K562 (cell line): ENCODE results near the gene ACSS2. TPM values are rescaled to one million over a fixed set of nuclear protein-coding genes. Genes with fewer than 3 reads are reported as not detected.

Source experiments
- ATF1 ChIP-seq, 2 experiments: fragments of 450-650 bp in 1 of 2; IDR thresholded peaks; 2 replicates each; pipeline ENCODE4 v1.6.1; 2016; ENCODE audit warnings: missing compliant biosample characterization in 1 of 2, missing genetic modification characterization in 1 of 2
- CBFA2T2 ChIP-seq: fragments of 450-650 bp; conservative IDR thresholded peaks from 2 replicates; pipeline ENCODE4 v1.6.1; 2017; ENCODE audit warnings: mild to moderate bottlenecking
- CEBPB ChIP-seq: fragments of 450-650 bp; IDR thresholded peaks from 2 replicates; pipeline ENCODE4 v1.6.1; 2016; ENCODE audit warnings: missing genetic modification characterization, missing compliant biosample characterization
- CREM ChIP-seq: IDR thresholded peaks from 2 replicates; pipeline ENCODE4 v1.6.1; 2014; ENCODE audit warnings: antibody characterized with exemption, low read depth
- FOXJ2 ChIP-seq: fragments of 200-800 bp; sonication (Bioruptor generic); IDR thresholded peaks from 2 replicates; pipeline ENCODE4 v1.6.1; 2016; ENCODE audit warnings: missing genetic modification characterization, missing compliant biosample characterization
- HDAC3 ChIP-seq: fragments of 450-650 bp; IDR thresholded peaks from 2 replicates; pipeline ENCODE4 v1.6.1; 2018; ENCODE audit warnings: borderline replicate concordance, mild to moderate bottlenecking, moderate library complexity; ENCODE audit not compliant: partially characterized antibody
- HDAC6 ChIP-seq: IDR thresholded peaks from 2 replicates; pipeline ENCODE4 v1.6.1; 2012; ENCODE audit warnings: low read depth, mild to moderate bottlenecking, control low read depth, inconsistent platforms, low read length, moderate library complexity
- HOXB6 ChIP-seq: fragments of 250-450 bp; sonication (Bioruptor Pico); IDR thresholded peaks from 2 replicates; pipeline ENCODE4 v1.5.1; 2022; ENCODE audit warnings: mild to moderate bottlenecking, borderline replicate concordance
- KDM5B ChIP-seq: fragments of 200-600 bp; sonication (generic); IDR thresholded peaks from 2 replicates; pipeline ENCODE4 v1.6.1; 2012; ENCODE audit warnings: low read depth, mild to moderate bottlenecking, moderate library complexity, low read length, control low read depth, inconsistent platforms; ENCODE audit not compliant: insufficient replicate concordance
- LARP7 ChIP-seq: fragments of 450-650 bp; IDR thresholded peaks from 2 replicates; pipeline ENCODE4 v1.6.1; 2016
- MCM7 ChIP-seq, 2 experiments: fragments of 450-650 bp; IDR thresholded peaks; 2 replicates each; pipeline ENCODE4 v1.6.1; 2016 to 2018
- NFATC3 ChIP-seq: fragments of 450-650 bp; IDR thresholded peaks from 2 replicates; pipeline ENCODE4 v1.6.1; 2017; ENCODE audit warnings: mild to moderate bottlenecking
- RFX5 ChIP-seq: IDR thresholded peaks from 2 replicates; pipeline ENCODE4 v1.6.1; 2011; ENCODE audit warnings: low read depth, mild to moderate bottlenecking, improper control_type of control experiment, low read length
- SIX5 ChIP-seq, 2 experiments: IDR thresholded peaks; 2 replicates each; pipeline ENCODE4 v1.6.1; 2011; ENCODE audit warnings: low read length in 2 of 2, borderline replicate concordance in 1 of 2, low read depth in 1 of 2, mild to moderate bottlenecking in 1 of 2, moderate library complexity in 1 of 2; ENCODE audit not compliant: insufficient read depth in 1 of 2
- ZBTB34 ChIP-seq: fragments of 250-450 bp; sonication (Bioruptor Pico); IDR thresholded peaks from 2 replicates; pipeline ENCODE4 v1.8.0; 2021; ENCODE audit warnings: mild to moderate bottlenecking, moderate library complexity
- ZBTB8A ChIP-seq: fragments of 450-650 bp; IDR thresholded peaks from 2 replicates; pipeline ENCODE4 v1.6.1; 2018; ENCODE audit warnings: mild to moderate bottlenecking, moderate library complexity; ENCODE audit not compliant: partially characterized antibody
- ZNF316 ChIP-seq: fragments of 450-650 bp; IDR thresholded peaks from 2 replicates; pipeline ENCODE4 v1.6.1; 2016
- ZNF407 ChIP-seq: fragments of 450-650 bp; IDR thresholded peaks from 2 replicates; pipeline ENCODE4 v1.6.1; 2016; ENCODE audit warnings: low read depth
- ZNF584 ChIP-seq: fragments of 200-800 bp; sonication (Bioruptor generic); IDR thresholded peaks from 2 replicates; pipeline ENCODE4 v1.6.1; 2016; ENCODE audit warnings: low read depth, mild to moderate bottlenecking, missing genetic modification characterization, missing compliant biosample characterization
- ZNF79 ChIP-seq: fragments of 250-450 bp; sonication (Bioruptor Pico); IDR thresholded peaks from 2 replicates; pipeline ENCODE4 v1.4.0; 2020; ENCODE audit warnings: low read depth, mild to moderate bottlenecking, moderate library complexity
- polyA plus RNA-seq, 8 experiments: library from polyadenylated mRNA; depleted of rRNA in 4 of 8; stranded (reverse) in 5 of 8; unstranded in 3 of 8; fragments of >200 nt; fragmentation: Nextera tagmentation in 2 of 8; fragmentation: Illumina TruSeq in 1 of 8; extraction: Ambion mirVana in 2 of 8; extraction: Trizol in 1 of 8; gene quantifications; 2 replicates each; pipeline versions ENCODE4 v1.2.1 to v1.2.3, GENCODE V29; 2011 to 2014; ENCODE audit warnings: inconsistent platforms in 1 of 8, missing spikeins in 1 of 8
- total RNA-seq, 7 experiments: library from RNA; depleted of rRNA in 6 of 7; stranded (reverse); fragments of >200 nt in 6 of 7; fragmentation: Illumina TruSeq in 2 of 7; extraction: Trizol in 2 of 7; gene quantifications; 2 replicates each; pipeline versions ENCODE4 v1.2.1 to v1.2.3, GENCODE V29; 2011 to 2021; ENCODE audit warnings: low replicate concordance in 1 of 7

The ACSS2 gene
- total and polyA plus RNA-seq, 9 of the 15 experiments (the other 6 are each of a cell fraction or from before 2014, with no cell fraction given), result 21.9 to 246 (median 66.2) TPM

- no peak for TF ChIP-seq SIX5 (IDR thresholded peaks at IDR 0.05; ENCODE audit: borderline replicate concordance in 1 of 2, insufficient read depth in 1 of 2, low read depth in 1 of 2, low read length in 2 of 2)
- peak; percentile 93 for TF ChIP-seq KDM5B
- TF ChIP-seq NFATC3, result peak; percentile 100
- TF ChIP-seq RFX5, result no peak
- no peak for TF ChIP-seq HDAC3
- TF ChIP-seq ZBTB8A, result no peak
- TF ChIP-seq HDAC6, result no peak
- TF ChIP-seq CBFA2T2, result no peak
- TF ChIP-seq FOXJ2, result no peak
- TF ChIP-seq ZNF584 (CRISPR knock-in tag), result no peak
- peak; percentile 90; the same call in 1 of the 2 replicates for TF ChIP-seq LARP7
- no peak for TF ChIP-seq CEBPB (tag)
- TF ChIP-seq ZNF79, result no peak
- no peak for TF ChIP-seq ATF1 (CRISPR knock-in tag; IDR thresholded peaks at IDR 0.05)
- TF ChIP-seq ATF1 (tag; IDR thresholded peaks at IDR 0.05), result peak; percentile 82; the same call in 1 of the 2 replicates
- TF ChIP-seq ZBTB34 (CRISPR knock-in tag), result no peak
- no peak for TF ChIP-seq ZNF316
- peak; percentile 95 for TF ChIP-seq ZNF407
- TF ChIP-seq MCM7 (IDR thresholded peaks at IDR 0.05), result peak in 1 of 2 experiments; percentile 86; a peak in 1 of 4 replicates
- no peak for TF ChIP-seq HOXB6
- TF ChIP-seq CREM, result 0 out of 2 replicates have a peak, but pooled peaks have one; percentile 45
Measured at GRCh38 chr20:34955231-34956040, 79.0 kb downstream of the ACSS2 start, which contains the start of the genes GSS and MYH7B (continued).
